Measurements from ENCODE around the gene LEUTX. TPM values are rescaled to one million over a fixed set of nuclear protein-coding genes. Genes with fewer than 3 reads are reported as not detected.

The LEUTX gene
- total RNA-seq, 1 donor from 2014 or later: not detected

- DNase-seq (ENCODE audit: low spot score): no peak
- Mint-ChIP-seq H3K27me3 (ENCODE audit: unreplicated experiment) (peaks cover 9% of the 10 kb centered on the region), H3K36me3 (ENCODE audit: low read depth, unreplicated experiment) (peaks cover 29% of the 10 kb centered on the region), H3K4me1 (ENCODE audit: unreplicated experiment) (peaks cover 5% of the 10 kb centered on the region), H3K4me3 (ENCODE audit: unreplicated experiment) (no peak overlapping the region), H3K9me3 (ENCODE audit: unreplicated experiment) (no peaks in the 10 kb centered on the region), H3K27ac (ENCODE audit: unreplicated experiment) (no peak overlapping the region)
- TF ChIP-seq CTCF (IDR thresholded peaks at IDR 0.05; ENCODE audit: unreplicated experiment): no peak
Observed at GRCh38 chr19:39827216-39827615, 48.6 kb downstream of the LEUTX start.

- Mint-ChIP-seq H3K27me3 (ENCODE audit: unreplicated experiment) (peaks cover 17% of the 10 kb centered on the region), H3K27ac (ENCODE audit: unreplicated experiment) (peak overlapping the region; percentile 50), H3K4me1 (ENCODE audit: unreplicated experiment) (peaks cover 12% of the 10 kb centered on the region), H3K4me3 (ENCODE audit: unreplicated experiment) (peak overlapping the region; percentile 28), H3K36me3 (ENCODE audit: low read depth, unreplicated experiment) (peaks cover 36% of the 10 kb centered on the region), H3K9me3 (ENCODE audit: unreplicated experiment) (no peaks in the 10 kb centered on the region)
- DNase-seq (ENCODE audit: low spot score): no peak
- no peak for TF ChIP-seq CTCF (IDR thresholded peaks at IDR 0.05; ENCODE audit: unreplicated experiment)
Observed at GRCh38 chr19:39828015-39828653, 49.5 kb downstream of the LEUTX start.

- Mint-ChIP-seq H3K4me3 (ENCODE audit: unreplicated experiment) (peak overlapping the region; percentile 35), H3K4me1 (ENCODE audit: unreplicated experiment) (peaks cover 12% of the 10 kb centered on the region), H3K27me3 (ENCODE audit: unreplicated experiment) (peaks cover 17% of the 10 kb centered on the region), H3K27ac (ENCODE audit: unreplicated experiment) (no peak overlapping the region), H3K36me3 (ENCODE audit: low read depth, unreplicated experiment) (peaks cover 36% of the 10 kb centered on the region), H3K9me3 (ENCODE audit: unreplicated experiment) (no peaks in the 10 kb centered on the region)
- TF ChIP-seq CTCF (IDR thresholded peaks at IDR 0.05; ENCODE audit: unreplicated experiment): no peak
- DNase-seq (ENCODE audit: low spot score): no peak
Observed at GRCh38 chr19:39828654-39829032, 50.0 kb downstream of the LEUTX start.

- H3K27ac Mint-ChIP-seq (ENCODE audit: unreplicated experiment): no peak overlapping the region
- H3K9me3 Mint-ChIP-seq (ENCODE audit: unreplicated experiment): no peaks in the 10 kb centered on the region
Observed at GRCh38 chr19:39829702-39830275, 51.1 kb downstream of the LEUTX start.

More at GRCh38 chr19:39829702-39830275, 51.1 kb downstream of the LEUTX start:
- peaks cover 17% of the 10 kb centered on the region for H3K4me1 Mint-ChIP-seq (ENCODE audit: unreplicated experiment)
- peaks cover 44% of the 10 kb centered on the region for H3K36me3 Mint-ChIP-seq (ENCODE audit: low read depth, unreplicated experiment)
- H3K4me3 Mint-ChIP-seq (ENCODE audit: unreplicated experiment): no peak overlapping the region
- H3K27me3 Mint-ChIP-seq (ENCODE audit: unreplicated experiment): peaks cover 22% of the 10 kb centered on the region
- no peak for TF ChIP-seq CTCF (IDR thresholded peaks at IDR 0.05; ENCODE audit: unreplicated experiment)
- DNase-seq (ENCODE audit: low spot score): no peak

Data from endothelial cell (in vitro differentiated cells).